ENCODE data around the gene MPZL3. TPM values are rescaled to one million over a fixed set of nuclear protein-coding genes. Genes with fewer than 3 reads are reported as not detected.

MPZL3 gene
- total and polyA plus RNA-seq, 4 donors = 2.5 to 6.9 (median 3.5) TPM

- TF ChIP-seq, protein P1, sequence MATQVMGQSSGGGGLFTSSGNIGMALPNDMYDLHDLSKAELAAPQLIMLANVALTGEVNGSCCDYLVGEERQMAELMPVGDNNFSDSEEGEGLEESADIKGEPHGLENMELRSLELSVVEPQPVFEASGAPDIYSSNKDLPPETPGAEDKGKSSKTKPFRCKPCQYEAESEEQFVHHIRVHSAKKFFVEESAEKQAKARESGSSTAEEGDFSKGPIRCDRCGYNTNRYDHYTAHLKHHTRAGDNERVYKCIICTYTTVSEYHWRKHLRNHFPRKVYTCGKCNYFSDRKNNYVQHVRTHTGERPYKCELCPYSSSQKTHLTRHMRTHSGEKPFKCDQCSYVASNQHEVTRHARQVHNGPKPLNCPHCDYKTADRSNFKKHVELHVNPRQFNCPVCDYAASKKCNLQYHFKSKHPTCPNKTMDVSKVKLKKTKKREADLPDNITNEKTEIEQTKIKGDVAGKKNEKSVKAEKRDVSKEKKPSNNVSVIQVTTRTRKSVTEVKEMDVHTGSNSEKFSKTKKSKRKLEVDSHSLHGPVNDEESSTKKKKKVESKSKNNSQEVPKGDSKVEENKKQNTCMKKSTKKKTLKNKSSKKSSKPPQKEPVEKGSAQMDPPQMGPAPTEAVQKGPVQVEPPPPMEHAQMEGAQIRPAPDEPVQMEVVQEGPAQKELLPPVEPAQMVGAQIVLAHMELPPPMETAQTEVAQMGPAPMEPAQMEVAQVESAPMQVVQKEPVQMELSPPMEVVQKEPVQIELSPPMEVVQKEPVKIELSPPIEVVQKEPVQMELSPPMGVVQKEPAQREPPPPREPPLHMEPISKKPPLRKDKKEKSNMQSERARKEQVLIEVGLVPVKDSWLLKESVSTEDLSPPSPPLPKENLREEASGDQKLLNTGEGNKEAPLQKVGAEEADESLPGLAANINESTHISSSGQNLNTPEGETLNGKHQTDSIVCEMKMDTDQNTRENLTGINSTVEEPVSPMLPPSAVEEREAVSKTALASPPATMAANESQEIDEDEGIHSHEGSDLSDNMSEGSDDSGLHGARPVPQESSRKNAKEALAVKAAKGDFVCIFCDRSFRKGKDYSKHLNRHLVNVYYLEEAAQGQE (IDR thresholded peaks at IDR 0.05) = no peak
Observed at GRCh38 chr11:118223992-118224391, 28.2 kb downstream of the MPZL3 start (continued).

- peak overlapping the region in 1 of 2 donors; percentile 28 for H3K9ac ChIP-seq (ENCODE audit: low read depth in 1 of 2, low read length in 2 of 2)
- no peak overlapping the region for H3K4me3 ChIP-seq (ENCODE audit: low read depth in 1 of 3, low read length in 3 of 3)
- WGBS = 86% methylated on average over 2 of the region's 2 CpGs
- H3K9me3 ChIP-seq (ENCODE audit: control insufficient read depth in 4 of 4, low read length in 3 of 4) = no peaks in the 10 kb centered on the region
- peaks cover 0 to 5% (median 1%) of the 10 kb centered on the region in 4 donors for H3K36me3 ChIP-seq (ENCODE audit: control insufficient read depth in 4 of 4, insufficient read depth in 3 of 4, low read depth in 1 of 4, low read length in 3 of 4)
- no peak for DNase-seq (ENCODE audit: low spot score)
- no peak overlapping the region for H3K27ac ChIP-seq (ENCODE audit: low read depth in 1 of 2, low read length in 2 of 2)
- TF ChIP-seq, protein P2, sequence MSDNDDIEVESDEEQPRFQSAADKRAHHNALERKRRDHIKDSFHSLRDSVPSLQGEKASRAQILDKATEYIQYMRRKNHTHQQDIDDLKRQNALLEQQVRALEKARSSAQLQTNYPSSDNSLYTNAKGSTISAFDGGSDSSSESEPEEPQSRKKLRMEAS (IDR thresholded peaks at IDR 0.05) = no peak
- TF ChIP-seq RAD21 (IDR thresholded peaks at IDR 0.05) (no peak), JUND (IDR thresholded peaks at IDR 0.05) (no peak), FOXA2 (IDR thresholded peaks at IDR 0.05) (no peak), YY1 (IDR thresholded peaks at IDR 0.05) (no peak), SP1 (IDR thresholded peaks at IDR 0.05) (no peak), TAF1 (conservative IDR thresholded peaks at IDR 0.05) (no peak), GABPA (IDR thresholded peaks at IDR 0.05 in 1 of 2, conservative IDR thresholded peaks at IDR 0.05 in 1 of 2) (no peak), HNF4G (IDR thresholded peaks at IDR 0.05) (no peak), NR2F2 (IDR thresholded peaks at IDR 0.05) (no peak), HNF4A (conservative IDR thresholded peaks at IDR 0.05) (no peak)
- TF ChIP-seq, protein P3, sequence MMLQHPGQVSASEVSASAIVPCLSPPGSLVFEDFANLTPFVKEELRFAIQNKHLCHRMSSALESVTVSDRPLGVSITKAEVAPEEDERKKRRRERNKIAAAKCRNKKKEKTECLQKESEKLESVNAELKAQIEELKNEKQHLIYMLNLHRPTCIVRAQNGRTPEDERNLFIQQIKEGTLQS (IDR thresholded peaks at IDR 0.05) = no peak
- TF ChIP-seq, protein P4, sequence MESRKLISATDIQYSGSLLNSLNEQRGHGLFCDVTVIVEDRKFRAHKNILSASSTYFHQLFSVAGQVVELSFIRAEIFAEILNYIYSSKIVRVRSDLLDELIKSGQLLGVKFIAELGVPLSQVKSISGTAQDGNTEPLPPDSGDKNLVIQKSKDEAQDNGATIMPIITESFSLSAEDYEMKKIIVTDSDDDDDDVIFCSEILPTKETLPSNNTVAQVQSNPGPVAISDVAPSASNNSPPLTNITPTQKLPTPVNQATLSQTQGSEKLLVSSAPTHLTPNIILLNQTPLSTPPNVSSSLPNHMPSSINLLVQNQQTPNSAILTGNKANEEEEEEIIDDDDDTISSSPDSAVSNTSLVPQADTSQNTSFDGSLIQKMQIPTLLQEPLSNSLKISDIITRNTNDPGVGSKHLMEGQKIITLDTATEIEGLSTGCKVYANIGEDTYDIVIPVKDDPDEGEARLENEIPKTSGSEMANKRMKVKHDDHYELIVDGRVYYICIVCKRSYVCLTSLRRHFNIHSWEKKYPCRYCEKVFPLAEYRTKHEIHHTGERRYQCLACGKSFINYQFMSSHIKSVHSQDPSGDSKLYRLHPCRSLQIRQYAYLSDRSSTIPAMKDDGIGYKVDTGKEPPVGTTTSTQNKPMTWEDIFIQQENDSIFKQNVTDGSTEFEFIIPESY (IDR thresholded peaks at IDR 0.05) = no peak
- TF ChIP-seq, protein P1 (IDR thresholded peaks at IDR 0.05) = no peak
- H3K27me3 ChIP-seq (ENCODE audit: control insufficient read depth in 4 of 4, insufficient read depth in 4 of 4, low read length in 3 of 4) = no peaks in the 10 kb centered on the region
- H3K4me1 ChIP-seq (ENCODE audit: control insufficient read depth in 4 of 4, insufficient read depth in 4 of 4, low read length in 3 of 4) = no peaks in the 10 kb centered on the region
Observed at GRCh38 chr11:118223570-118223969, 28.6 kb downstream of the MPZL3 start.

All from liver (tissue), 9 donors.